Endothelial cell (in vitro differentiated cells): Measurements from ENCODE around the gene CUX1. TPM values are rescaled to one million over a fixed set of nuclear protein-coding genes. Genes with fewer than 3 reads are reported as not detected.

Experiments
- DNase-seq: peaks from one replicate; pipeline ENCODE4 v3.0.0; 2021; ENCODE audit warnings: low spot score
- H3K27ac Mint-ChIP-seq: one replicate; pipeline ENCODE4 v1.8.0; 2021; ENCODE audit warnings: mixed read lengths, inconsistent platforms; ENCODE audit not compliant: unreplicated experiment
- H3K27me3 Mint-ChIP-seq: one replicate; pipeline ENCODE4 v1.8.0; 2021; ENCODE audit warnings: mild to moderate bottlenecking, moderate library complexity, mixed read lengths, inconsistent platforms; ENCODE audit not compliant: unreplicated experiment
- H3K36me3 Mint-ChIP-seq: one replicate; pipeline ENCODE4 v1.8.0; 2021; ENCODE audit warnings: mild to moderate bottlenecking, low read depth, mixed read lengths, inconsistent platforms; ENCODE audit not compliant: unreplicated experiment
- H3K4me1 Mint-ChIP-seq: one replicate; pipeline ENCODE4 v1.8.0; 2021; ENCODE audit warnings: mild to moderate bottlenecking, mixed read lengths, inconsistent platforms; ENCODE audit not compliant: unreplicated experiment
- H3K4me3 Mint-ChIP-seq: one replicate; pipeline ENCODE4 v1.8.0; 2021; ENCODE audit warnings: mild to moderate bottlenecking, mixed read lengths, inconsistent platforms; ENCODE audit not compliant: unreplicated experiment
- H3K9me3 Mint-ChIP-seq: one replicate; pipeline ENCODE4 v1.8.0; 2021; ENCODE audit warnings: mixed read lengths, inconsistent platforms; ENCODE audit not compliant: unreplicated experiment
- CTCF ChIP-seq: fragments of 200-600 bp; sonication (generic); IDR thresholded peaks from one replicate; pipeline ENCODE4 v1.5.0; 2021; ENCODE audit warnings: antibody characterized with exemption; ENCODE audit not compliant: unreplicated experiment
- total RNA-seq: library from RNA; stranded (reverse); fragmentation: NEBNext Ultra II Directional; extraction: Animal tissue kit (Norgen Biotek cat#: 25700); gene quantifications from one replicate; pipeline ENCODE4 v1.2.1, GENCODE V29; 2021; ENCODE audit not compliant: unreplicated experiment

CUX1 gene
- total RNA-seq, 1 donor from 2014 or later: 43.7 TPM

DNA sequence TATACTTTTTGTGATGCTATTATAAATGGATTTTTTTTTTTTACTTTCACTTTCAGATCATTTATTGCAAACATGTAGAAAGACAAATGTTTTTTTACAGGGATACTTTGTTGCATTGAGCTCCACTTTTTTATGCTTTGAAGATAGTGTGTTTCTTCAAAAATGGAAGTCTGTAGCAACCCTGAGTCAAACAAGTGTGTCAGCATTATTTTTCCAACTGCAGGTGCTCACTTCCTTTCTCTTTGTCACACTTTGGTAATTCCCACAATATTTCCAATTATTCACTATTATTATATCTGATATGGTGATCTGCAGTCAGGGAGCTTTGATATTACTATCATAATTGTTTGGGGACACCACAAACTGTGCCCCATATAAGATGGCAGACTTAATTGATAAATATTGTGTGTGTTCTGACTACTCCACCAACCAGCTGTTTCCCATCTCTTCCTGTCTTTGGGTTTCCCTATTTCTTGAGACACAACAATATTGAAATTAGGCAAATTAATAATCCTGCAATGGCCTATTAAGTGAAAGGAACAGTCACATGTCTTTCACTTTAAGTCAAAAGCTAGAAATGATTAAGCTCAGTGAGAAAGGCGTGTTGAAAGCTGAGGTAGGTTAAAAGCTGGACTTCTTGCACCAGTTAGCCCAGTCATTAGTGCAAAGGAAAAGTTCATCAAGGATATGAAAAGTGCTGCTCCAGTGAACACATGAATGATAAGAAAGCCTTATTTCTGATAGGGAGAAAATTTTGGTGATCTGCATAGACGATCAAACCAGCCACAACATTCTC lies 238.0 kb downstream of the CUX1 start:
- no peaks in the 10 kb centered on the region for H3K4me1 Mint-ChIP-seq
- peaks cover 4% of the 10 kb centered on the region for H3K9me3 Mint-ChIP-seq
- peaks cover 17% of the 10 kb centered on the region for H3K36me3 Mint-ChIP-seq
- TF ChIP-seq CTCF: no peak
- no peak for DNase-seq
- H3K27ac Mint-ChIP-seq: no peak overlapping the region
- peaks cover 3% of the 10 kb centered on the region for H3K27me3 Mint-ChIP-seq
- H3K4me3 Mint-ChIP-seq: no peak overlapping the region

GRCh38 chr7:102059524-102059923 lies 242.1 kb downstream of the CUX1 start:
- H3K4me1 Mint-ChIP-seq: peaks cover 2% of the 10 kb centered on the region
- TF ChIP-seq CTCF: no peak
- H3K36me3 Mint-ChIP-seq: peaks cover 10% of the 10 kb centered on the region
- H3K4me3 Mint-ChIP-seq: no peak overlapping the region
- H3K27me3 Mint-ChIP-seq: peaks cover 6% of the 10 kb centered on the region
- H3K27ac Mint-ChIP-seq: no peak overlapping the region
- peaks cover under 1% of the 10 kb centered on the region for H3K9me3 Mint-ChIP-seq
- no peak for DNase-seq

- Mint-ChIP-seq H3K27me3 (peaks cover 6% of the 10 kb centered on the region), H3K4me1 (peaks cover 2% of the 10 kb centered on the region), H3K9me3 (no peaks in the 10 kb centered on the region), H3K27ac (no peak overlapping the region), H3K36me3 (no peaks in the 10 kb centered on the region), H3K4me3 (no peak overlapping the region)
- TF ChIP-seq CTCF: no peak
- no peak for DNase-seq
Measured at GRCh38 chr7:102061354-102061945, 244.0 kb downstream of the CUX1 start.

DNA sequence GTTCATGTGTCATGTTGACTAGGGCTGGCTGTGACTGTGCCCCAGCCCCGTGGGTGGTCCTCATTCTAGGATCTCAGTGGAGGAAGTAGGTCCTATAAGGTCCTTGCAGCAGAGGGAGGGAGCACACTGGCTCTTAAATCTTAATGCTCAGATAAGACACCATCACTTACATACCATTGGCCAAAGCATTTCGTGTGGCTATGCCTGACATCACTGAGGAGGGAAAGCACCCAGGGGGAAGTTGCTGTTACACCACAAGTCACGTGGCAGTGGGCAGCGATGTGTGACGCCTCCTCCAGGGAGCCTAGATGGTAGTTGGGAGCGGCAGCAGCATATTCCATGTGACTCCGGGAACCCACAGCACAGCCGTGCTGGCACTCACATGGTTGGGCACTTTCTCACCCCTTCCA lies 244.6 kb downstream of the CUX1 start:
- TF ChIP-seq CTCF: no peak
- peaks cover 2% of the 10 kb centered on the region for H3K4me1 Mint-ChIP-seq
- no peak for DNase-seq
- no peaks in the 10 kb centered on the region for H3K9me3 Mint-ChIP-seq
- H3K4me3 Mint-ChIP-seq: no peak overlapping the region
- H3K27me3 Mint-ChIP-seq: peaks cover 6% of the 10 kb centered on the region
- no peaks in the 10 kb centered on the region for H3K36me3 Mint-ChIP-seq
- H3K27ac Mint-ChIP-seq: no peak overlapping the region

- H3K4me1 Mint-ChIP-seq: peaks cover 2% of the 10 kb centered on the region
- H3K27ac Mint-ChIP-seq: no peak overlapping the region
- H3K36me3 Mint-ChIP-seq: no peaks in the 10 kb centered on the region
- TF ChIP-seq CTCF: no peak
- H3K27me3 Mint-ChIP-seq: peaks cover 6% of the 10 kb centered on the region
- no peak overlapping the region for H3K4me3 Mint-ChIP-seq
- no peak for DNase-seq
- H3K9me3 Mint-ChIP-seq: no peaks in the 10 kb centered on the region
Measured at GRCh38 chr7:102063690-102064180, 246.3 kb downstream of the CUX1 start.
